Hepatocyte (in vitro differentiated cells): ENCODE data around the gene TOR1AIP1.

Experiments
- EZH2 ChIP-seq: fragments of 200-600 bp; sonication (generic); IDR thresholded peaks from 2 replicates; pipeline ENCODE4 v1.6.1; 2016; ENCODE audit warnings: antibody characterized with exemption, mild to moderate bottlenecking, borderline replicate concordance
- TF ChIP-seq, protein P1 (sequence below): fragments of 200-600 bp; sonication (generic); IDR thresholded peaks from 2 replicates; pipeline ENCODE4 v1.5.1; 2016; ENCODE audit warnings: antibody characterized with exemption, mild to moderate bottlenecking; ENCODE audit not compliant: poor library complexity

DNA sequence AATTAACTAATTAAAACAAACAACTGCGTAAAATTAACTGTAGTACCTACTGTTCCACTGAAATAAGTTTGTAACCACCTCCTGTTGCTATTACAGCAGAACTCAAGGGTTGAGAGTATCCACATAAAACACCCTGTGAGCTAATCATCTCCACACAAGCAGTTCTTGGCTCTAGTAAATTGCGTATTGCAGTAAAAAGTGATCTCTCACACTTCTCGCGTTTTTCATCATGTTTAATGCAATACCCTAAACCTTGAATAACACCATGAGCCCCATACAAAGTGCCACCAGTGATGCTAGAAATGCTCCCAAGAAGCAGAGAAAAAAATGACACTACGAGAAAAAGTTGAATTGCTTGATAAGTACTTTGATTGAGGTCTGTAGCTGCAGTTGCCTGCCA lies 43.2 kb downstream of the TOR1AIP1 start:
- no peak for TF ChIP-seq EZH2
- TF ChIP-seq, protein P1, sequence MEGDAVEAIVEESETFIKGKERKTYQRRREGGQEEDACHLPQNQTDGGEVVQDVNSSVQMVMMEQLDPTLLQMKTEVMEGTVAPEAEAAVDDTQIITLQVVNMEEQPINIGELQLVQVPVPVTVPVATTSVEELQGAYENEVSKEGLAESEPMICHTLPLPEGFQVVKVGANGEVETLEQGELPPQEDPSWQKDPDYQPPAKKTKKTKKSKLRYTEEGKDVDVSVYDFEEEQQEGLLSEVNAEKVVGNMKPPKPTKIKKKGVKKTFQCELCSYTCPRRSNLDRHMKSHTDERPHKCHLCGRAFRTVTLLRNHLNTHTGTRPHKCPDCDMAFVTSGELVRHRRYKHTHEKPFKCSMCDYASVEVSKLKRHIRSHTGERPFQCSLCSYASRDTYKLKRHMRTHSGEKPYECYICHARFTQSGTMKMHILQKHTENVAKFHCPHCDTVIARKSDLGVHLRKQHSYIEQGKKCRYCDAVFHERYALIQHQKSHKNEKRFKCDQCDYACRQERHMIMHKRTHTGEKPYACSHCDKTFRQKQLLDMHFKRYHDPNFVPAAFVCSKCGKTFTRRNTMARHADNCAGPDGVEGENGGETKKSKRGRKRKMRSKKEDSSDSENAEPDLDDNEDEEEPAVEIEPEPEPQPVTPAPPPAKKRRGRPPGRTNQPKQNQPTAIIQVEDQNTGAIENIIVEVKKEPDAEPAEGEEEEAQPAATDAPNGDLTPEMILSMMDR, result no peak
